H9 (cell line): ENCODE data around the gene KIF26B. TPM values are rescaled to one million over a fixed set of nuclear protein-coding genes. Genes with fewer than 3 reads are reported as not detected.

Experiments used
- DNase-seq: peaks from one replicate; pipeline ENCODE4 v3.0.0-alpha.2; 2017
- H2AFZ ChIP-seq: one replicate; pipeline ENCODE4 v1.6.1; 2013; ENCODE audit warnings: mild to moderate bottlenecking, low read length, control low read depth, moderate library complexity
- H2AK5ac ChIP-seq: 2 replicates; pipeline ENCODE4 v1.6.1; 2013; ENCODE audit warnings: low read length, control low read depth, mixed read lengths; ENCODE audit not compliant: insufficient read length
- H2BK120ac ChIP-seq: one replicate; pipeline ENCODE4 v1.6.1; 2013; ENCODE audit warnings: low read depth, mild to moderate bottlenecking, low read length, control low read depth, inconsistent platforms; ENCODE audit not compliant: poor library complexity, severe bottlenecking
- H2BK12ac ChIP-seq: 2 replicates; pipeline ENCODE4 v1.6.1; 2013; ENCODE audit warnings: low read length, control low read depth, mixed read lengths, low read depth; ENCODE audit not compliant: insufficient read length
- H2BK15ac ChIP-seq: 2 replicates; pipeline ENCODE4 v1.6.1; 2013; ENCODE audit warnings: low read depth, low read length, control low read depth
- H2BK20ac ChIP-seq: one replicate; pipeline ENCODE4 v1.6.1; 2013; ENCODE audit warnings: low read depth, mild to moderate bottlenecking, low read length, control low read depth, inconsistent platforms; ENCODE audit not compliant: poor library complexity, severe bottlenecking
- H2BK5ac ChIP-seq: 2 replicates; pipeline ENCODE4 v1.6.1; 2013; ENCODE audit warnings: low read length, control low read depth, mixed read lengths; ENCODE audit not compliant: insufficient read length
- H3K14ac ChIP-seq: 2 replicates; pipeline ENCODE4 v1.6.1; 2013; ENCODE audit warnings: low read length, control low read depth; ENCODE audit not compliant: insufficient read depth
- H3K18ac ChIP-seq: 2 replicates; pipeline ENCODE4 v1.6.1; 2013; ENCODE audit warnings: low read depth, mild to moderate bottlenecking, mixed read lengths, low read length, control low read depth; ENCODE audit not compliant: insufficient read length
- H3K23ac ChIP-seq: 2 replicates; pipeline ENCODE4 v1.6.1; 2013; ENCODE audit warnings: low read length, control low read depth, mixed read lengths, low read depth; ENCODE audit not compliant: insufficient read length
- H3K23me2 ChIP-seq: 2 replicates; pipeline ENCODE4 v1.6.1; 2013; ENCODE audit warnings: low read depth, mild to moderate bottlenecking, mixed read lengths, low read length, control low read depth; ENCODE audit not compliant: insufficient read length, poor library complexity, severe bottlenecking
- H3K27ac ChIP-seq: 2 replicates; pipeline ENCODE4 v1.5.1; 2013; ENCODE audit warnings: low read length, control low read depth, mixed read lengths, low read depth; ENCODE audit not compliant: insufficient read length
- H3K27me3 ChIP-seq: 2 replicates; pipeline ENCODE4 v1.6.1; 2013; ENCODE audit warnings: low read length, control low read depth, inconsistent platforms; ENCODE audit not compliant: insufficient read depth
- H3K4ac ChIP-seq: 2 replicates; pipeline ENCODE4 v1.6.1; 2013; ENCODE audit warnings: low read depth, mild to moderate bottlenecking, control low read depth, inconsistent platforms, low read length, moderate library complexity
- H3K4me1 ChIP-seq: 2 replicates; pipeline ENCODE4 v1.6.1; 2013; ENCODE audit warnings: low read length, control low read depth, inconsistent platforms; ENCODE audit not compliant: insufficient read depth
- H3K4me2 ChIP-seq: 2 replicates; pipeline ENCODE4 v1.6.1; 2013; ENCODE audit warnings: low read length, control low read depth, mixed read lengths; ENCODE audit not compliant: insufficient read length, insufficient read depth
- H3K56ac ChIP-seq: 2 replicates; pipeline ENCODE4 v1.6.1; 2013; ENCODE audit warnings: low read depth, mild to moderate bottlenecking, mixed read lengths, low read length, control low read depth; ENCODE audit not compliant: insufficient read length
- H3K79me1 ChIP-seq: 2 replicates; pipeline ENCODE4 v1.6.1; 2013; ENCODE audit warnings: low read depth, mild to moderate bottlenecking, moderate library complexity, low read length, control low read depth, inconsistent platforms; ENCODE audit not compliant: insufficient read depth, poor library complexity, severe bottlenecking
- H3K79me2 ChIP-seq: 2 replicates; pipeline ENCODE4 v1.6.1; 2013; ENCODE audit warnings: low read length, control low read depth, inconsistent platforms; ENCODE audit not compliant: insufficient read depth
- H3K9ac ChIP-seq: 2 replicates; pipeline ENCODE4 v1.6.1; 2013; ENCODE audit warnings: low read length, control low read depth, mixed read lengths; ENCODE audit not compliant: insufficient read length; ENCODE audit errors: extremely low read depth
- H3K9me3 ChIP-seq: one replicate; pipeline ENCODE4 v1.6.1; 2013; ENCODE audit warnings: low read depth, low read length, inconsistent platforms; ENCODE audit not compliant: control insufficient read depth
- H3T11ph ChIP-seq: one replicate; pipeline ENCODE4 v1.6.1; 2013; ENCODE audit warnings: mild to moderate bottlenecking, low read length, control low read depth, inconsistent platforms
- H4K20me1 ChIP-seq: one replicate; pipeline ENCODE4 v1.6.1; 2013; ENCODE audit not compliant: control insufficient read depth, insufficient read length, insufficient read depth
- H4K5ac ChIP-seq: 2 replicates; pipeline ENCODE4 v1.6.1; 2013; ENCODE audit warnings: low read depth, mild to moderate bottlenecking, mixed read lengths, low read length, control low read depth; ENCODE audit not compliant: insufficient read length
- H4K8ac ChIP-seq: replicated peaks from 2 replicates; pipeline ENCODE4 v1.6.1; 2013; ENCODE audit warnings: low read length, control low read depth, mixed read lengths, low read depth; ENCODE audit not compliant: insufficient read length
- H4K91ac ChIP-seq: 2 replicates; pipeline ENCODE4 v1.6.1; 2013; ENCODE audit warnings: low read depth, mild to moderate bottlenecking, moderate library complexity, mixed read lengths, low read length, control low read depth; ENCODE audit not compliant: insufficient read length
- H3K27ac Mint-ChIP-seq, 3 experiments: 2 replicates in 2 of 3; 3 replicates in 1 of 3; pipeline ENCODE4 v1.8.0; 2020 to 2021; ENCODE audit warnings: mixed read lengths in 3 of 3, mild to moderate bottlenecking in 1 of 3, moderate library complexity in 1 of 3
- H3K27me3 Mint-ChIP-seq: 2 replicates; pipeline ENCODE4 v1.8.0; 2021; ENCODE audit warnings: low read depth, mild to moderate bottlenecking, moderate library complexity, mixed read lengths
- H3K36me3 Mint-ChIP-seq, 3 experiments: 2 replicates in 2 of 3; 3 replicates in 1 of 3; pipeline ENCODE4 v1.8.0; 2020 to 2021; ENCODE audit warnings: low read depth in 3 of 3, mixed read lengths in 3 of 3; ENCODE audit not compliant: insufficient read depth in 1 of 3
- H3K4me1 Mint-ChIP-seq, 2 experiments: 2 replicates each; pipeline ENCODE4 v1.8.0; 2020; ENCODE audit warnings: mixed read lengths in 2 of 2
- H3K4me3 Mint-ChIP-seq, 2 experiments: 2 replicates in 1 of 2; 3 replicates in 1 of 2; pipeline ENCODE4 v1.8.0; 2020 to 2021; ENCODE audit warnings: mild to moderate bottlenecking in 2 of 2, mixed read lengths in 2 of 2, moderate library complexity in 1 of 2
- H3K9me3 Mint-ChIP-seq, 2 experiments: 2 replicates in 1 of 2; 3 replicates in 1 of 2; pipeline ENCODE4 v1.8.0; 2020; ENCODE audit warnings: mild to moderate bottlenecking in 2 of 2, mixed read lengths in 2 of 2, moderate library complexity in 1 of 2
- CTCF ChIP-seq: fragments of 200-600 bp; sonication (generic); conservative IDR thresholded peaks from 3 replicates; pipeline ENCODE4 v1.8.0; 2021; ENCODE audit warnings: antibody characterized with exemption, mild to moderate bottlenecking
- WGBS: extraction: QIAGEN DNeasy Blood & Tissue Kit; methylation state at CpG from one replicate; pipeline ENCODE4 v1.1.7; 2013; ENCODE audit warnings: missing lambda C conversion rate, low lambda C conversion rate, mixed read lengths; ENCODE audit not compliant: insufficient read length; ENCODE audit errors: extremely low coverage; 5-methylcytosine and 5-hydroxymethylcytosine counted together
- total RNA-seq: library from RNA; stranded (reverse); gene quantifications from 2 replicates; pipeline ENCODE4 v1.2.1, GENCODE V29; 2021

The KIF26B gene
- total RNA-seq, 1 experiment from 2014 or later = 0.13 TPM

- H3K14ac ChIP-seq = no peak overlapping the region
- no peak overlapping the region for H3K4ac ChIP-seq
- no peak overlapping the region for H2BK20ac ChIP-seq
- H3K9ac ChIP-seq = no peak overlapping the region
- no peak overlapping the region for H3T11ph ChIP-seq
- no peak overlapping the region for H2AFZ ChIP-seq
- DNase-seq = no peak
- H2AK5ac ChIP-seq = no peak overlapping the region
- H3K79me1 ChIP-seq = no peaks in the 10 kb centered on the region
- TF ChIP-seq CTCF = no peak
- no peaks in the 10 kb centered on the region for H3K79me2 ChIP-seq
- no peak overlapping the region for H4K91ac ChIP-seq
- H3K27ac ChIP-seq = no peak overlapping the region
- no peaks in the 10 kb centered on the region for H3K4me1 ChIP-seq
- H3K23ac ChIP-seq = no peak overlapping the region
- Mint-ChIP-seq H3K4me1 (peaks cover 11 to 13% of the 10 kb centered on the region in 2 experiments), H3K9me3 (no peaks in the 10 kb centered on the region; a peak in 1 of 5 replicates), H3K27me3 (peaks cover 3% of the 10 kb centered on the region), H3K36me3 (no peaks in the 10 kb centered on the region), H3K4me3 (no peak overlapping the region), H3K27ac (no peak overlapping the region; a peak in 1 of 7 replicates)
- H2BK5ac ChIP-seq = no peak overlapping the region
- H3K9me3 ChIP-seq = no peaks in the 10 kb centered on the region
- no peaks in the 10 kb centered on the region for H3K23me2 ChIP-seq
- H3K4me2 ChIP-seq = no peak overlapping the region
- no peak overlapping the region for H2BK12ac ChIP-seq
- no peak overlapping the region for H2BK120ac ChIP-seq
- H4K5ac ChIP-seq = no peak overlapping the region
- H4K8ac ChIP-seq = no peak overlapping the region
- no peak overlapping the region for H2BK15ac ChIP-seq
- no peak overlapping the region for H3K18ac ChIP-seq
- WGBS = no CpG with 5 or more reads among the region's 11 CpGs
- no peak overlapping the region for H3K56ac ChIP-seq
- H3K27me3 ChIP-seq = no peaks in the 10 kb centered on the region
- H4K20me1 ChIP-seq = no peaks in the 10 kb centered on the region
These were observed 90.4 kb downstream of the KIF26B start for GRCh38 chr1:245245021-245245667.
